NOMO-1 treated with dmso at 0.1 percent for 144 hours (cell line): ENCODE measurements around the gene ABHD12.

Source experiments
- DNase-seq: peaks from one replicate; lab custom pipeline; 2025; ENCODE audit not compliant: unreplicated experiment; lab: John Stamatoyannopoulos, UW

The ABHD12 gene

DNA sequence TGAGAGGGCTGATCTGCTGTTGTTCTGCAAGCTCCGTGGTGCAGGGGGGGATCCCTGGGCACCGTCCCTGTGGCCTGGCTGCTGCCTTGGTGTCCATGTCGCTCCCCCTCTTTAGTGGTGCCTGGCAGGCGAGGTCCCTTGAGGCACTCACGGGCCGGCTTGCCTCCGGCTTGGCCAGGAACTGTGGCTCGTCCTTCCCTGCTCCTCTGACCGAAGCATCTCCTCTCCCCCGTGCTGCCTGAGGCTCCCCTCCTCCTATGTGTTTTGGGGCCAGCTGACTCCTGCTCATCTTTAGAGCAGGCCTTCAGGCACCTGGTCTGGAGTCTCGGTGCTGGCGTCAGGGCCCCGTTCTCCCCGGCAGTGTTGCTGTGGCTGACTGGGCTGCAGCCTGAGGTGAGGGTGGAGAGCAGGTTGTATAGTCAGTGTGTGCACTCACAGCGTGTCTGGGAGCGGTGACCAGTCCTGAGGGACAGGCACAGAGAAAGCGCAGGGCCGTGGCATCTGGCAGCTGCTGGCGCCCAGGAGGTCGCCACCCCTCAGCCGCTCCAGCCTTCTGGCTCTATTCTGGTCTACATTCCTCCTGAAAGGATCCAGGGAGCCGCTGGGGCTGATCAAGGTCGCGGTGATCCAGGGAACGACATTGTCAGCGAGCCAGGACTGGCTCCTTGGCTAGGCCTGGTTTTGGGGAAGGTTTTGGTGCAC is 99.1 kb downstream of the ABHD12 start:
- DNase-seq = no peak

DNA sequence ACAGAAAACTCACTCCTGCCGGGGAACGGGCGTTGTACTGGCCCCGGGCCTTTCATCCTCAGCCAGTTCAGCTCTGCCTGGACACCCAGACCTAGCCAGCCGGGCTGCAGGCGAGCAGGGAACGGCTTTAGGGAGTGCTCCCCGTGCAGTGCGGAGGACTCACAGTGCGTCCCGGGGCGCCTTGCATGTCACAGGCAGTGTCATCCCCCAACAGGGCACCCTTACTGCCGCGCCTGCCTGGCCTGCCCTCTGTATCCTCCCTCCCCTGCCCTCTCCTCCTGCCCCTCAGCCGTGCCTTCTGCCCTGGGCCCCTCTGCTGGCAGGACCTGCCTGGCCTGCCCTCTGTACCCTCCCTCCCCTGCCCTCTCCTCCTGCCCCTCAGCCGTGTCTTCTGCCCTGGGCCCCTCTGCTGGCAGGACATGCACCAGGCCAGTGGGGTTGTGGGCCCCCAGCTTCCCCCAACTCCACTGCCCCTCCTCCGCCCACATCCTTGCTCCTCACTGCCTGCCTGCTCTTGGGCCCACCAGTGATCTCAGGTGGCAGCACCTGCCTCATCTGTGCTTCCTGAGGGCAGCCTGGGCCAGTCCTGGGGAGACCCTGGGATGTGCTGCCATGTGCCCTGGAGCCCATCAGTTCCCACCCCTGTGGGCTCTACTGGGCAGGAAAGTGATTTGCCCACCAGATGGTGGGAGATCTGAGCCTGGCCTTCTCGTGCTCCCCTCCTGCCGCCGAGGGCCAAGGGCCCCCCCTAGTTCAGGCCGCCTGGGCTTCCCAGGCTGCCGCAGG is 99.8 kb downstream of the ABHD12 start:
- no peak for DNase-seq

DNA sequence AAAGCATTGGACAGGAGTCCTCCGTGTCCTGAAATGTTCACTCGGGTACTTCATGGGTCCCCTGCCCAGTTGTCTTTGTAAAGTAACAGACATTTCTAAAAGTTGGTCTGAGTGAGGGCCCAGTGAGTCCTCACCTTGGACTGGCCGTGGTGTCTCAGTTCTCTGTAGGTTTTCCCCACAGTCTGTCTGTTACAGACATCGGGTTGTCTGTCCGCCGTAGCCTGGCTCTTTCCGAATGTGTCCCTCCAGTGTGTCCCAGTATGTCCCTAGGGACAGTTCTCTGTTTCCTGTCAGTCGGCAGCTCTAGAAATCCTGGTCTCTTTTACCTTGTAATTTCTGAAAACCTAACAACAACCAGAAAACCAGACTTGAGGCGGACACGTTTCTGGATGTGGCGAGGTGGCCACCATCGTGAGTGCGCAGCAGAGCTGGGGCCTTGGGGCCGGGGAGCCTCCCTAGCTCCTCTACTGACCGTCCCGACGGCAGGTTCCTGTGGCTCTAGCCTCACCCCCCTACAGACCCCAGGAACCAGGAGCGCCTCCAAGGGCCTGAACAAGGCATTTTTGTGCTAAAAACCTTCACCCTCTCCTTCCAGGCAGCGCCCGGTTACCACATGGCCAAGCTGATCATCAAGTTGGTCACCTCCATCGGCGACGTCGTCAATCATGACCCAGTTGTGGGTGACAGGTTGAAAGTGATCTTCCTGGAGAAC is 100.6 kb downstream of the ABHD12 start:
- no peak for DNase-seq

DNA sequence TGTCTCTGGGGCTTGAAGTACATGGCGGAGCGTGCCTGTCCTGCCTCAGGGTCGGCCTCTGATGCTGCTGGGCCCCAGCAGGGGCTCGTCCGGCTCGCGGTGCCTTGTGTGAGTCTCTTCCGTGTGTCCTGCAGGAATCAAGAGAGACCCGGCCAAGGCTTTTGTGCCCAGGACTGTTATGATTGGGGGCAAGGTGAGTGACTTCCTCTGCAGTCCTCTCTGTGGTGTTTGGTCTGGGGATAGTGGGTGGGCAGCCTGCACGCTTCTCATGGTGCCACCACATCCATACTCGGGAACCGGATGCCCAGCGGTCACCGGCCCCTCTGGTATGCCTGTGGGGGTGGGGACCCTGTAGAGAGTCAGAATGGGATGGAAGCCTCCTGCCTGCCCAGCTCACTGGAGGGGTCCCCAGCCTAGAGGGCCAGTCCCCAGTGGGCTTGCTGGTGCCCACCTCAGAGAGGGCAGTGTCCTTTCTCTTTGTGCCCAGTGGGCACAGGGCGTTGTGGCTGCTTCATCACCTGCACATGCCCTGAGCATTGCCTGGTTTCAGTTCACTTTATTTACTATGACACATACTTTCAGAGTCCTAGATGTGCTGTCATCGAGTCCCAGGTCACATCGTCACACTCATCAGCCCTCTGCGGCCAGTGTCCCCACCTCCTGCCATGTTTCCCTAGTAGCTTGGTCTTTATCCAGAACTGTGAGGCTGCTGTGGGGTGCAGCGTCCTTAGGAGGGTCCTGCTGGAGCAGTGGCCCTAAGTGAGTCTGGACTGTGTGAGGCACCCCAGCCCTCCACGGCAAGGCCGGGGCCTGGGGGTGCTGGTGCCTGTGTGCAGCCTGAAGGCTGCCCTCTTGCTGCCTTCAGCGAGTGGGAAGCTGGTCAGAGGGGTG is 102.1 kb downstream of the ABHD12 start:
- no peak for DNase-seq

DNA sequence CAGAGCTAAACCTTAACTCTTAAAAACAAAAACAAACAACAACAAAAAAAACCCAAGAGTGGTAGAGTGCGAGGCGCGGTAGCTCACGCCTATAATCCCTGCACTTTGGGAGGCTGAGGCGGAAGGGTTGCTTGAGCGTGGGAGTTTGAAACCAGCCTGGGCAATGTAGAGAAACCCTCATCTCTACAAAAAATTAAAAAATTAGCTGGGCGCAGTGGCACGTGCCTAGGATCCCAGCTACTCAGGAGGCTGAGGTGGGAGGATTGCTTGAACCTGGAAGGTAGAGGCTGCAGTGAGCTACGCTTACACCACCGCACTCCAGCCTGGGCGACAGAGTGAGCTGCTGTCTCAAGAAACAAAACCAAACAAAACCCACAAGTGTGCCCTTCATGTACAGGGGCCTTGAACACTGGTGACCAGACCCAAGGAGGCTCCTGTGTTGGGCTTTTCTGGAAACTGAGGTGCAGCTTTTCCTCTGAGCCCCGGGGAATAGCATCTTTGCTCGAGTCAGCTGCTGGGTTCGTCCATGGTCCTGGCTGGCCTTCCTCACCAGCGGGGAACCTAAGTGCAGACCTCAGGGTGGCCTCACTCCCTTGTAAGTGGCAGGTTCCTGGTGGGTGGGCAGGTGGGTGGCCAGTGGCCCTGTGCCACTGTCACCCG is 102.9 kb downstream of the ABHD12 start:
- no peak for DNase-seq

DNA sequence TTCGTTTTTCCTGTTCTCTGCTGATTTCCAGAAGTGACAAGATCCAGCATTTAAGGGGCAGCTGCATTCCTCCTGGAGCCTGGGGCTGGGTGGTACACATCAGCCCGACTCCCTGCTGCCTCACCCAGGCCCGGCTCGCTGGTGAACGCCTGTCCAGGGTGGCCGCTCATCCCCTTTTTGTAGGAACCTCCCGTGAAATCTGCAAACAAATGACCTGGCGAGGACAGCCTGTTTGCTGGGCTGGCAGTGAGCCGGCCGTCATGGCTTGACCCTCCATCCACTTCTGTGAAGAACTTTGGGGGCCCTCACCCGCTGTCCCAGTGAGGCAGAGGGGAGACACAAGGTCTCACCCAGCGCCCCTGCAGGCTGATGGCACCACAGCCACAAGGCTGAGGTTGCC is 103.7 kb downstream of the ABHD12 start:
- DNase-seq = no peak

DNA sequence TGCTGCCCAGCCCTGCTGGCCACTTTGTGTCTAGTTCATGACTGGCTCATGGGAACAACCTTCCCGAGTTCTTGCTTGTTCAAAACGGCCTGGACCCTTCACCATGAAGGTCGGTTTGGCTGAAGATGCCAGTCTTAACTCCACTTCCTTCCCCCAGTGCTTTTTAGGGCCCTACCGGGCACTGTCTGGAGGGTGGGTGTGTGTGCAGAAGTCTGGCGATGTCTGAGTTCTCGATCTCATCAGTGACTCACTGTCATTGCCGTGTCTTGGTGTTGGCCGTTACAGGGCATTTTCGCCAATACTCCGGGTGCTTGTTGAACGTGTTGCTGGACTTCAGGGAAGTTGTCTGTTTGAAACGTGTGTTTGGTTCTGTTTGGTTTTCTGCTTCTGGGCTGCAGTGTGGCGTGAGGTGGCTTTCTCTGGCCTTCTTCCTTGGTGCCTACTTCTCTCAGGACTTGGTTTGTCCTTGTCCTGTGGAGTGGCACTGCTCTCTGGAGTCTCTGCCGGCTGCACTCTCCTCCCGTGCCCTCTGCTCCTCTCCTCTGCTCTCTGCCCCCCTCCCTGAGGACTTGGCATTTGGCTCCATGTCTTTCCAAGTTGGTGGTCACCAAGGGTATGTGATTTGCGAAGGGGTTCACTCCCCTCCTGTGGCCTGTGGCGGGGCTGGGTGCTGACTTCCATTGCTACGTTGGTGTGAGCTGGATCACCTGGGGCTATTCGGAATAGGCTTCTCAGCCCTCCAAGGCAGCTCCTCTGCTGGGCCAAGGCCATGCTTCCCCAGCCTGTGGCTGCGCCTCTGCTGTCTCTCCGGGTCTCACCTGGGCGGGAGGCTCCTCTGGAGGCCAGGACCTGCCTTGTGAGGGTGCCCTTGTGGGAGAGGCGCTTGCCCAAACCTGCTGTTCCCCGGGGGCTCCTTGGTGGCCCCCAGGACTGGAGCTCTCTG is 104.5 kb downstream of the ABHD12 start:
- DNase-seq = no peak

DNA sequence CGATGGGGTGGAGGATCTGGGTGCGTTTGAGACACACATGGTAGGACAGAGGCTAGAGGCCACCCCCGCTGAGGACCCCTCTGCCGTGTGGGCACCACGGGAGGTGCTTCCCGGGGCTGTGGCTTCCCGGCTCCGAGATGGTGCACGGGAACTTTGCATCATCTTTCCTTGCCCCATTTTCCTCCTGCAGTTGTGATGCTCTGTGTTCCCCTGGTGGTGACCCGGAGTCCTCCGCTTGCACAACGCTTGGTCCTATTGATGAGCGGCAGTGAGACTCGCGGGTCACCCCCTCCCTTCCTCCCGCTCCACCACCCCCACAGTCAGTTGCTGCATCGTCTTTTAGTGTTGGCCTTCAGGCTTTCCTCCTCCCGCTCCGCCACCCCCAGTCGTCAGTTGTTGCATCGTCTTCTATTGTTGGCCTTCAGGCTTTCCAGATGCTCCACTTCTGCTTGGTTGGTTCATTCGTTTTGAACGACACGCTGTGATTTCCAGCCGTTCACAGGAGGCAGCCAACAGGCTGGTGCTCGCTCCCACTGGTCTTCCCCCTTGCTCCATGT is 105.5 kb downstream of the ABHD12 start:
- no peak for DNase-seq

DNA sequence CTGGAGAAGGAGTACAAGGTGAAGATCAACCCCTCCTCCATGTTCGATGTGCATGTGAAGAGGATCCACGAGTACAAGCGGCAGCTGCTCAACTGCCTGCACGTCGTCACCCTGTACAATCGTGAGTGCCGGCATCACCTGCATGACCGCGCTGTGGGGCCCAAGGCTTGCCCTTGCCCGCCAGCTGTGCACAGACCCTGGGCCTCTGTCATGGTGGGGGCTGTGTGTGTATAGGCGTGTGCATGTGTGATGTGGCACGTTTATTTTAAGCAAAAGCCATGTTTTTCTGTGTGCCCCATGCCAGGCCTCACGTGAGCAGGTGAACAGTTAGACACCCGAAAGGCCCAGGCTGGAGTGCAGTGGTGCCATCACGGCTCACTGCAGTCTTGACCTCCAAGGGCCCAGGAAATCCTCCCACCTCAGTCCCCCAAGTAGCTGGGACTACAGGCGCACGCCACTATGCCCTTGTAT is 106.5 kb downstream of the ABHD12 start:
- DNase-seq = no peak

DNA sequence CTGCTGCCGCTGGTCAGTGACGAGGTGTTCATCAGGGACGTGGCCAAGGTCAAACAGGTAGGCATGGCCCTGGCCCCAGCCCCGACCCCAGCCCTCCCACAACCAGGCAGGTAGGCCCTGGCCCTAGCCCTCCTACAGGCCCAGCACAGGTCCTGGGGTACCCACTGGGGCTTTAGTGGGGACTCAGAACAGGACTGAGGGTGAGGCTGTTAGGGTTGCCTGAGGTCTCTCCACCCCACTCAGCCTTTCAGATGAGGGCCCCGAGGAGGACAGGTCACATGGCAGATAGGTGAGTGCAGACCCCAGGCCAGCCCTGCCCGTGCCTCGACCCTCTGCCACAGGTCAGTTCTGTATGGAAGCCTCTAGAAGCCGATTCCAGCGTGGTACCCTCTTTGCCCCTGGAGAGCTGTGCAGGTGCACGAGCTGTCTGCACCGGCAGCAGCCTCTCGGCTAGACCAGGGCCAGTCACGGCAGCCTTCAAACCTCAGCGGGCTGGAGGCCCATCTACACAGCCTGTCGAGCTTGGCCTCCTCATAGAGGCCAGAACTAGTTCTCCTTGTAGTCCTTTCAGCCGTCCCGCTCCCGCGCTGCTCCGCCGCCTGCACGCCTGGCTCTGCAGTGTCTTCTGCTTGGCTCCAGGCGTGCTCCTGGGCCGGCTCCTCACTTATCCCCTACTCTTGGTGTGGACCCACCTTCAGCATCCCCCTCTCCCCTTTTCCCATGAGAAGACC is 107.2 kb downstream of the ABHD12 start:
- no peak for DNase-seq

DNA sequence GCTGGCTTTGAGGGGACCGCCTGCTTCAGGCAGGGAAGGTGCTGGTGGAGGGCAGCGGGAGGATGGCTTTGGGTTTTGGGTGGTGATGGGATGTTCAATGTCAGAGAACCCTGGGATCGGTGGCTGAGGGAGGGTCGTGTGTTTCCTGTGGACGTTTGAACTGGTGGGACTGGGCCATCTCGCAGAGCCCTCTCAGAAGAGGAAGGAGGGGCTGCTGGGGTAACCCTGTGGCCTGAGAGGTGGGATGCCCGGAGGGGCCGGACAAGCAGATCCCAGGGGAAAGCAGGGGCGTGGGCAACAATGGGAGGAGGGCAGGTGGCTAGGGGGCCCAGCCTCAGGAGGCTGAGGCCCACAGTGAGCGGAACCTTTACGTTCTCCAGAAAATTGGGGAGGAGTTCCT is 107.8 kb downstream of the ABHD12 start:
- no peak for DNase-seq

DNA sequence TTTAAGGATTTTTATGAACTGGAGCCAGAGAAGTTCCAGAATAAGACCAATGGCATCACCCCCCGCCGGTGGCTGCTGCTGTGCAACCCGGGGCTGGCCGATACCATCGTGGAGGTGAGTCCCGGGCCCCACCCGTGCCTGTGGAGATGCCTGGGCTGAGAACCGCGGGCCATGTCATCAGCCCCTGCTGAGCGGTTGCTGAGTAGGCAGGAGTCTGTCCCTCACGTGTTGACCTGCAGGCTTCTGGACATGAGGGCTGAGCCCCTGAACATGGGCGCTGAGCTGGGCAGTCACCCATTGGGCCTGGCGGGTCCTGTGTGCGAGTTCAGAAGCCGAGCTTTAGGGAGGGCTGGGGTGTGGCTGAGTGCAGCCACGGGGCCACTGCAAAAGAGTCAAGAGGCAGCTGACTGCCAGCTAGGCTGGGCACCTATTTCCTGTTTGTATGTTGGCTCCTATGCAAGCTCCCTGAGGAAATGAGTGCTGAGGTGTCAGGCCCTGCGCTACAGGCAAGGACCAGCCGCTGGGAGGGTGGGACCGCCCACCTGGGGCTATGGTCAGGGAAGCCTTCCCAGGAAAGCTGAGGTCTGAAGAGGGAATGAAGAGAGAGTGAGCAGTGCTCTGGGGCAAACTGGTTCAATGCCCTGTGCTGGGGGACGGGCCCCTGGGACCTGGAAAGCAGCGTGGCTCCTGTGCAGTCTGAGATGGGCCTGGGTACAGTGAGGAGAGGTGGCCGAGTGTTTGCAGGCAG is 108.4 kb downstream of the ABHD12 start:
- no peak for DNase-seq

DNA sequence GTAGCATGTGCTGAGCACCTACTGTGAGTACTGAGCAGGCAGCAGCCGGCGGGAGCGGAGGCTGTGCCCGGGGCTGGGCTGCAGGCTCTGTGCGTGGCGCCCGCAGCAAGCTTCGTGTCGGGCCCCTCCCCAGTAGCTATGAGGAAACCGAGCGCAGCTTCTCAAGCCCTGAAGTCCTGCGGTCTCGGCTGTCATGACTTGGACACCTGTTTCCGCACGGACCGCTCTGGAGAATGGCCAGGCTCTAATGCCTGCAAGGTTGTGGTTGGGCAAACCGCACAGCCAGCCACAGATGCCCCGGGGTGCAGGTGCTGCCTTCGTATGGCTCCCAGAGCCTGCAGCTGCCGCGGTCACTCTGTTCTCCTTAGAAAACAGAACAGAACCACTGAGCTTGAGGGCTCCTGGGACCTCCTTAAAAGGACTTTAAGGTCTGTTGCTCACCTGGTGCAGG is 109.1 kb downstream of the ABHD12 start:
- DNase-seq = no peak

DNA sequence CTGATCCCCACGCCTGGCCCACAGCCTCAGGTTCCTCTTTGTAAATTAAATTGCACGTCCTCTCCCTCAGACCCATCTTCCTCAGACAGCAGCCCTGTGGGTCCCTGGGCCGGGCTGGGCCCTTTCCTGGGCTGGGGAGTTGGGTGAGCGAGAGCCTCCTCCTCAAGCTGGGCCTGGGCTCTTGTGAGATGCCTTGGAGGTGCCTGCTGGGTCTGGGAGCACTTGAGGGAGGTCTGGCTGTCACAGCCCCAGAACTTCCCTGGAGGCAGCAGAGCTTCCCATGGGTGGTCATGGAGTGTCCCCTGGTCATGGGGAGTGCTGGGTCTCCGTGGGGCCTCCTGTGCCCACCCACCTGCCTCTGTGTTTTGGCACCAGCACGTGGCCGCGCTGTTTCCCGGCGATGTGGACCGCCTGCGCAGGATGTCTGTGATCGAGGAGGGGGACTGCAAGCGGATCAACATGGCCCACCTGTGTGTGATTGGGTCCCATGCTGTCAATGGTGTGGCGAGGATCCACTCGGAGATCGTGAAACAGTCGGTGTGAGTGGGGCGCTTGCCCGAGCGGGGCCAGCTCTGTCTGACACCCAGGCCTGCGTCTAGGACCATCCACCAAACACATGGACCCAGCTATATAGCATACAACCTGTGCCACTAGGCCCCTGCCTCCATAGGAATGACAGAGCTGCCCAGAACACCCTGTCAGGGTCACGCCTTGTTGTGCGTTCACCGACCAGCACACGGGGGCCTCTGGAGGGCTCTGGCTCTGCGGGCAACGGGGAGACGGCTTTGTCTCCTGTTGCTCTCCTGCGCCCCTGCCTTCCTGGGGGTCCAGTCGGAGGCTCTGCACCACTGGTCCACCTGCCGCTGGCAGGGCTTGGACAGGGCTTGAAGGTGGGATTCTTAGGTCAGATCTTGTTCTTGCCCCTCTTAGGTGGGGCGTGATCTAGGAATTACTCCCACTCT is 109.8 kb downstream of the ABHD12 start:
- DNase-seq = no peak

DNA sequence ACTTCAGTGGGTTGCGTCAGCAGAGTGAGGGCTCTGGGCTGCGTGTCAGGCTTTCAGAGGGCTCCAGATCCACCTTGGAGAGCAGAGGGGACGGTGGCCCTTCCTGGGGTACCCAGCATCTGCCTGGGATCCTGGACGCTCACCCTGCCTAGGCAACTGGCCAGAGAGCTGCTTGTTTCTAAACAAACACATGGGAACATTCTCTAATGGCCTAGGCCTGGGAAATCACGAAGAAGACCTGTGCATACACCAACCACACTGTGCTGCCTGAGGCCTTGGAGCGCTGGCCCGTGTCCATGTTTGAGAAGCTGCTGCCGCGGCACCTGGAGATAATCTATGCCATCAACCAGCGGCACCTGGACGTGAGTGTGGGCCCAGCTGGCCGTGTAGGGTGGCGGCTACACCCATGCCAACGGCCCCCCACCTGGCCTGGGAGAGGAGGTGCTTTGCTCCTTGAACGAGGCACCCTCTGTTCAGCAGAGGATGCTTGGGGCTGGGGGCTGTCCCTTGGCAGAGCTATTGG is 110.5 kb downstream of the ABHD12 start:
- DNase-seq = no peak

DNA sequence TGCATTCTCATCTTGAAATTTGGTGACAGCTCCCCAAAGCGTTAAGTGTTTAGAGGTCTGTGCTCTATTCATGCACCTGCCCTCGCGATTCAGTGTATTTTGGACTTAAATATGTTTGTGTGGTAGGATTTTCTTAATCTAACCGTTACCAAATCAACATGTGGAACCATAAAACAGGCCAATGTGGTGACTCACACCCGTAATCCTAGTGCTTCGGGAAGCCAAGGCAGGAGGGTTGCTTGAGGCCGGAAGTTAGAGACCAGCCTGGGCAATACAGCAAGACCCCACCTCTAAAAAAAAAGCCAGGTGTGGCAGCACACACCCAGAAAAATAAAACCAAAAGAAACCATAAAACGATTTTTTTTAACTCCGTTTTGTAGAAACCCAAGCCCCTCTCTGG is 111.2 kb downstream of the ABHD12 start:
- no peak for DNase-seq
